GM21786 (cell line): ENCODE results near the gene GMPR.

Source experiments
- ATAC-seq: cut with Tn5 transposase; IDR thresholded peaks from one replicate; pipeline ENCODE4 v1.9.1; 2021; ENCODE audit not compliant: unreplicated experiment

Gene GMPR

GRCh38 chr6:16296061-16296670 lies 57.8 kb downstream of the GMPR start:
- no peak for ATAC-seq

GRCh38 chr6:16299861-16300260 lies 61.5 kb downstream of the GMPR start:
- no peak for ATAC-seq

- peak; percentile 59 for ATAC-seq
Measured at GRCh38 chr6:16301511-16301910, 63.1 kb downstream of the GMPR start.

- ATAC-seq: no peak
Measured at GRCh38 chr6:16302721-16303552, 64.5 kb downstream of the GMPR start.

GRCh38 chr6:16305246-16305725 lies 66.9 kb downstream of the GMPR start:
- peak; percentile 80 for ATAC-seq

- ATAC-seq: peak; percentile 15
Measured at GRCh38 chr6:16305788-16306187, 67.4 kb downstream of the GMPR start.

- no peak for ATAC-seq
Measured at GRCh38 chr6:16306334-16306733, 67.9 kb downstream of the GMPR start.

- ATAC-seq: no peak
Measured at GRCh38 chr6:16311763-16312162, 73.4 kb downstream of the GMPR start.

- no peak for ATAC-seq
Measured at GRCh38 chr6:16313732-16314131, 75.3 kb downstream of the GMPR start.

- no peak for ATAC-seq
Measured at GRCh38 chr6:16314296-16314695, 75.9 kb downstream of the GMPR start.

- no peak for ATAC-seq
Measured at GRCh38 chr6:16316741-16317251, 78.4 kb downstream of the GMPR start.

GRCh38 chr6:16318538-16318937 lies 80.2 kb downstream of the GMPR start:
- no peak for ATAC-seq

GRCh38 chr6:16318953-16319720 lies 80.8 kb downstream of the GMPR start:
- no peak for ATAC-seq

GRCh38 chr6:16319813-16320532 lies 81.6 kb downstream of the GMPR start:
- peak; percentile 61 for ATAC-seq

GRCh38 chr6:16320533-16321340 lies 82.3 kb downstream of the GMPR start:
- ATAC-seq: no peak

- ATAC-seq: no peak
Measured at GRCh38 chr6:16321341-16321710, 82.9 kb downstream of the GMPR start.

- no peak for ATAC-seq
Measured at GRCh38 chr6:16321826-16322225, 83.4 kb downstream of the GMPR start.

GRCh38 chr6:16322666-16323312 lies 84.4 kb downstream of the GMPR start:
- peak; percentile 81 for ATAC-seq

GRCh38 chr6:16324184-16324583 lies 85.8 kb downstream of the GMPR start:
- no peak for ATAC-seq
